GM12878 (cell line): ENCODE results near the gene NLRC5.

Source experiments
- CTCF ChIP-seq, 3 experiments: IDR thresholded peaks in 2 of 3; conservative IDR thresholded peaks in 1 of 3; 2 replicates each; pipeline ENCODE4 v1.5.1; 2011; ENCODE audit warnings: low read depth in 3 of 3, low read length in 3 of 3, mild to moderate bottlenecking in 3 of 3, control low read depth in 2 of 3, moderate library complexity in 2 of 3, inconsistent platforms in 1 of 3, mixed read lengths in 1 of 3; ENCODE audit not compliant: control insufficient read depth in 2 of 3, insufficient read depth in 1 of 3; ENCODE audit errors: extremely low read depth in 1 of 3
- JUND ChIP-seq: IDR thresholded peaks from 2 replicates; pipeline ENCODE4 v1.6.1; 2012; ENCODE audit warnings: low read depth, mild to moderate bottlenecking, low read length, improper control_type of control experiment, moderate library complexity
- NR2C2 ChIP-seq: IDR thresholded peaks from 2 replicates; pipeline ENCODE4 v1.6.1; 2011; ENCODE audit warnings: borderline replicate concordance, low read depth; ENCODE audit not compliant: control insufficient read depth, insufficient read length
- ZNF384 ChIP-seq: IDR thresholded peaks from 2 replicates; pipeline ENCODE4 v1.6.1; 2012; ENCODE audit warnings: low read depth, mild to moderate bottlenecking, low read length, improper control_type of control experiment, borderline replicate concordance

GRCh38 chr16:57072616-57073275, 83.4 kb downstream of the NLRC5 start:
- TF ChIP-seq NR2C2 (no peak), CTCF (IDR thresholded peaks at IDR 0.05 in 2 of 3, conservative IDR thresholded peaks at IDR 0.05 in 1 of 3; ENCODE audit: control insufficient read depth in 2 of 3, extremely low read depth in 1 of 3, insufficient read depth in 1 of 3, low read depth in 3 of 3, low read length in 3 of 3) (no peak), ZNF384 (no peak), JUND (no peak)
